GM18511 (cell line): ENCODE data around the gene KBTBD8.
A peak's percentile ranks its signal among the peaks of the same experiment; 100 is the strongest.

Experiments
- ATAC-seq: cut with Tn5 transposase; IDR thresholded peaks from one replicate; pipeline ENCODE4 v1.9.1; 2021; ENCODE audit warnings: mild to moderate bottlenecking, moderate library complexity; ENCODE audit not compliant: unreplicated experiment

The KBTBD8 gene

GRCh38 chr3:66996696-66997095 lies 1.4 kb upstream of the KBTBD8 start:
- no peak for ATAC-seq

DNA sequence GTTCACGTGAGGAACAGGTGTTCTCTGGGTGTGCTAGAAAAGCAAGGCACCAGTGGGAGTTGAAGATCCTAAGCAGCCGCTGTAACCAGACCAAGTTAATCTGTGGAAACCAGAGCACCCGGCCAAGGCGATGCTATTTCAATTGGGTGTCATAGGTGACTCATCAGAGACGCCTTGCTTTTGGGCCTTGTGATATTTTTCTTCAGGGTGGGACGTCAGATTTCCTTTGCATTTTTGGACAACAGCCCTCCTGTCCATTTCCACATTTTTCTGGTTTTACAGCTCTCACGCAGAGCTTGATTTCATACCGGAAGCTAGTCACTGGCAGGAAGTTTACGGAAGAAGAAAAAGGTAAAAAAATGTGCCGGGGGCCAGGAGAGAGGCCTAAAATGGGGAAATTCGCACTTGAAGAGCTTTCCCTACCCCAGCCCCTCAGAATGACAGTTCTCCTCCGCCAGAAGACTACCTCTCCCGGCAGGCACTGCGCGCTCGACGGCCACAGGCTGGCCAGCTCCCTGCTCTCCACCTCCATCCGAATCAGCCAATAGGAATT lies 471 bp upstream of the KBTBD8 start:
- no peak for ATAC-seq

DNA sequence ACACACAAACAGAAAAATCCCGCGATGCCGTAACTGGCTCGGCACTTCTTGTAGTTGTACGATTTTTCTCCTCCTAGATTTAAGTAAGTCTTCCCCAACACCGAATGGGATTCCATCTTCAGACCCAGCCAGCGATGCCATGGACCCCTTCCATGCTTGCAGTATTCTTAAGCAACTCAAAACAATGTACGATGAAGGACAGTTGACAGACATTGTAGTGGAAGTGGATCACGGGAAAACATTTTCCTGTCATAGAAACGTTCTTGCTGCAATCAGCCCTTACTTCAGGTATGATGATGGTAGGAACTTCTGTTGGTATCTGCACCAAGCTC lies 763 bp downstream of the KBTBD8 start:
- ATAC-seq: no peak

GRCh38 chr3:67000009-67000408 lies 1.9 kb downstream of the KBTBD8 start:
- ATAC-seq: peak; percentile 54

DNA sequence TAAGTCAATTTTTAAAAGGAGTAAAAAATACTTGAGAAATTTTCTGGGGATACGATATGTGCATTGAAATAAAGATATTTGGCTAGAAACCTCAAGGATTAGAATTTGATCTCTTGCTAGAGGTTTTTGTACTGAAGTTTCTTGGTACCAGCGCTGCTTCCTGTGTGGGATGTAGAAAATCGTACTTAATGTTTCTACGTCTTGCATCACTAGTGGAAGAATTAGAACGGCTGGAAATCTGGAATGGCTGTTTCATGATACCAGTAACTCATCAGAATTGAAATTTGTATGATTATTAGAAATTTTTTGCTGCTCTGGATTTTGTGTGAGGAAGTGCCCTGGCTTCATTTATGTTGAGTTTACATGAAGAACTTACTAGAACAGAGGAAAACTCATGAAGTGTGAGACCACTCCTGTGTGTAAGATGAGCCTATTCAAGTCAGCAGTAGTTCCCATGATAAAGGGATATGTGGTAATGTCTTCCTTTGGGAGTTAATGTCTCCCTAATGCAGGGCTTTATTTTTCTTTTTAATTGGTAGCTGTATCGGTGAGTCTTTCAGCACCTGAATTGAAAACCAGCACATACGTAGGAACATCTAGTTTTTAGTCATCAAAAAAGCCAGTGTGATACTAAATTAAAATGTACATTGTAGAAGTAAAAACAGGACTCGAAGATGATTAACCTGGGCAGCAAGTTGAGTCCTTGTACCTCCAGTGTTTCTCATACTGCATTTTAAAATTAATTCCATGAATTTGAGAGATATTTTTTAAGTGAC lies 3.2 kb downstream of the KBTBD8 start:
- no peak for ATAC-seq

DNA sequence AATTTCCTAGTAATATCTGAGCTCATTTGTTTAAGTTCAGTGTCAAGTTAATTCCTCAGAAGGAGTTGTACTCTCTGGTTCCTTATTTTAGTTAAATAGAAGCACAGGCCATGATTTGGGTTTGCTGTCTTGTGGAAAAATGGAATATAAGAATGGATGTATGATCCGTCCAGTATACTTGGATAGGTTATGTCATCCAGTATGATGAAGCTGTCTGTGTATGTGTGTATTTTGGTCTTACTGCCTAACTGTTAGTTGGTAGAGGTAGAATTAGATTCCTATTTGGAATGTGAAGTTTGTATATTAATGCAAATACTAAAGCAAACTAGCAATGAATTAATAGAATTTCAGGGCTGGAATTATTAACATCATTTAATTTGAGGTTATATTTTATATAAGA lies 7.9 kb downstream of the KBTBD8 start:
- ATAC-seq: no peak

GRCh38 chr3:67006460-67006859 lies 8.4 kb downstream of the KBTBD8 start:
- no peak for ATAC-seq

- no peak for ATAC-seq
Observed at GRCh38 chr3:67008388-67008787, 10.3 kb downstream of the KBTBD8 start.

DNA sequence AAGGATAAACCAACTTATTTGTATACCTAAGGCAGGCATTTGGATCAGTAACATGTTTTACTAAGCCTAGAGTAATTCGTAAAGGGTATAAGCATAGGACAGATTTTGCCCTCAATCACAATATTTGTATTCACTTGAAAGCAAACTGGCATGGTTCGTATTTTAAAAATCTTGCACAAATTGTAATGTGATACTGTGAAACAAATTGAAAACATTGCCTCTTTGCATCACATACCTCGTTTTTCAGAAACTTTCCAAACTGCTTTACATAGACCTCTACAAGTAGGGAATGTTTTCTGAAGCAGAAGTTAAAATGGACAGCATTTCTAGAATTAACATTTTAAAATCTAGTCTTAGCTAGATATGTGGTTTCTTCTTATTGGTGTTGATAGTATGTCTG lies 11.6 kb downstream of the KBTBD8 start:
- no peak for ATAC-seq

GRCh38 chr3:67011414-67012131 lies 13.5 kb downstream of the KBTBD8 start:
- no peak for ATAC-seq

- no peak for ATAC-seq
Observed at GRCh38 chr3:67012564-67012963, 14.5 kb downstream of the KBTBD8 start.

DNA sequence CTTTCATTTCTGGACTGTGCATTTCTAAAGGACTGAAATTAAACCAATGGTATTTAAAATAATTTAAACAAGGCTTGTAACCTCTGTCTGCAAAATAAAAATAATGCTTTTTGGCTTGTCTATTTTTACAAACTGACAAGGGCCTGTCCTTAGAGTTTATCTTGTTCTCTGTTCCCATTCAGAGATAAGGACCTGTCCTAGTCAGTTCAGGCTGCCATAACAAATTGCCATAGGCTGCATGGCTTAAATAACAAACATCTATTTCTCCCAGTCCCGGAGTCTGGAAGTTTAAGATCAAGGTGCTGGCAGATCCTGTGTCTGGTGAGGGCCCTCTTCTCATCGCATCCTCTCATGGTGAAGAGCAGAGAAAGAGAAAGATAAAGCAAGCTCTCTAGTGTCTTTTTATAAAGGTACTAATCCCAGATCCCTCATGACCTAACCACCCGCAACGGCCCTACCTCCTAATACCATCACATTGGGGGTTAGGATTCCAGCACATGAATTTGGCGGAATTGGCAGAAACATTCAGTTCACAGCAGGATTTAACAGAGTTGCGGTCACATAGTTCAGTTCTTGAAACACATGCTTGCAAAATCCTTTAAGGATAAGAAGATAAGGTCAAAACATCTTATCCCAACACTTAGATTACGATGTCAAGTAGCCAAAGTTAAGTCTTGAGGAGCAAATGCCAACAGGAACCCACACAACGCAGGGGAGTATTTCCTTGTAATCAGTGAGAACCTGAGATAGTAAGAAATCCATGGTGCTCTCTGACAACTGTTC lies 17.8 kb downstream of the KBTBD8 start:
- no peak for ATAC-seq

DNA sequence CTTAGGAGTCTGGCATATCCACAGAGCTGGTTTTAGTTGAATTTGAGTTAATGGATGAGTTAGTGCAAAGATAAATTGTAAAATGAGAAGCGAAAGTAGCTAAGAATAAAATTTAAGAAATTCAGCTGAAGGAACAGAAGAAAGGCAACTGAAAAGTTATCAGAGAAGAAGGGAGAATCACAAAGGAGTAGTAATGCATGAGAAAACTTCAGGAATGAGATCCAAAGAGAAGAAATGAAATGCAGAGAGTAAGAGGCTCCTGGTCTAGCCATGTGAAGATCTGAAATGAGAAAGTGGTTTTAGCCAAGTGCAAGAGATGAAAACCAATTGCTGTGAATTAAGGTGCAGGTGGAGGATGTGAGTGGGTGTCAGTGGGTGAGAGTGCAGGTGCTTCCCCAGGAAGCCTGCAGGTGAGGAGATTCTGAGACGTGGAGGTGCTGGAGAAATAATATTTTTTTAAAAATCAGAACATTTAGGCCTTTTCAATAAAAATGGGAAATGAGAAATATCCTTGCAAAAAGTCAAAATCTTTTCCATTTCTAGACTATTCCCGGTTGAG lies 18.5 kb downstream of the KBTBD8 start:
- ATAC-seq: peak; percentile 55

GRCh38 chr3:67017211-67017610 lies 19.1 kb downstream of the KBTBD8 start:
- peak; percentile 12 for ATAC-seq

- peak; percentile 56 for ATAC-seq
Observed at GRCh38 chr3:67018105-67018788, 20.1 kb downstream of the KBTBD8 start.

DNA sequence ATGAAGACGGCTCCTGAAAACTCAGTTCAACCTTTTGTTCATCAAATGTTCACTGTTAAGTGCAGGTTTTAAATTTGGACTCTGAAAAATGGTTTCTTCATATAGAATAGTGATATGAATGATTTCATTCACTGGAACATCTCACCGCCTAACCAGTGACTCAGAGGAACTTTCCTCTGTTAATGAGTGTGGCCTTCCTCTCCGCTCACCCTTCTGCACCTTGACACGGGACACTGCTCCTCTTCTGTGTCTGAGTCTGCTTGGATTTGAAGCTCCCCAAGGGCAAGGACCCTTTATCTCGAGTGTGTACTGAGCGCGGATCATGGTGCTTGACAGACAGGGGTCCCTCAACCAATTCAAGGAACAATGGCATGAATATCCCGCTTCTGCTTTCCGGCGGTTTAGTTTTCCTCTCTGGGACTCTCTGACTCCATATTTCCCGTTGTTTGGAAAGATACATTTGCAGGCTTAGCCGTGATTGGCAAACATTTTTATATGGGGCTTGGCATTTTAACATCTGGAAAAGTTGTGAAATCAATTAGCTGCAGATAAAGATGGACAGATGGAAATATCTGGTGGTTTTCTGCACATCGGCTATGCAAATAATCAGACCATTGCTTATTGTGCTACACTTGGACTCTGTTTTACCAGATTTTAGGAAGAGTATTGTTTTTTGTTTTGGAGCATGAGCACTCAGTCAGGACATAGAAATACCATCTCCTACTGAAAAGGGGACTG lies 20.9 kb downstream of the KBTBD8 start:
- peak; percentile 65 for ATAC-seq

GRCh38 chr3:67028001-67028784 lies 30.1 kb downstream of the KBTBD8 start:
- no peak for ATAC-seq

- ATAC-seq: peak; percentile 89
Observed at GRCh38 chr3:67030785-67031740, 33.0 kb downstream of the KBTBD8 start.
